ENCODE results near the gene DCK.

The DCK gene

GRCh38 chr4:71065991-71066510 is 72.6 kb downstream of the DCK start:
- DNase-seq = no peak

- DNase-seq = no peak
Observed at GRCh38 chr4:71066737-71067716, 73.6 kb downstream of the DCK start.

- DNase-seq = no peak
Observed at GRCh38 chr4:71069063-71069462, 75.6 kb downstream of the DCK start.

- no peak for DNase-seq
Observed at GRCh38 chr4:71070015-71070414, 76.6 kb downstream of the DCK start.

- DNase-seq = no peak
Observed at GRCh38 chr4:71074452-71075299, 81.2 kb downstream of the DCK start.
